Upper lobe of right lung (tissue), 1 donor: ENCODE data around the gene ATXN3L. TPM values are rescaled to one million over a fixed set of nuclear protein-coding genes. Genes with fewer than 3 reads are reported as not detected.

ENCODE experiments used
- ATAC-seq: fragments of 200-7000 bp; cut with Tn5 transposase; one replicate; pipeline ENCODE4 v1.9.1; 2020; ENCODE audit warnings: mild to moderate bottlenecking, moderate library complexity
- DNase-seq: peaks from one replicate; pipeline ENCODE4 v3.0.0-alpha.2; 2020
- H3K27ac ChIP-seq: fragments of 200-600 bp; one replicate; pipeline ENCODE4 v1.8.0; 2022
- H3K27me3 ChIP-seq: fragments of 200-600 bp; one replicate; pipeline ENCODE4 v1.8.0; 2022; ENCODE audit warnings: mild to moderate bottlenecking
- H3K36me3 ChIP-seq: fragments of 200-600 bp; one replicate; pipeline ENCODE4 v1.8.0; 2022
- H3K4me1 ChIP-seq: fragments of 200-600 bp; one replicate; pipeline ENCODE4 v1.8.0; 2022
- H3K4me3 ChIP-seq: fragments of 200-600 bp; one replicate; pipeline ENCODE4 v1.8.0; 2022; ENCODE audit warnings: mild to moderate bottlenecking
- H3K9me3 ChIP-seq: fragments of 200-600 bp; one replicate; pipeline ENCODE4 v1.8.0; 2022
- intact Hi-C: fragments of 100-400 bp; cut with DNase I; formaldehyde crosslinking; loops from one replicate; pipeline ENCODE4 v1.11.0; 2022
- total RNA-seq: library from RNA; stranded (reverse); fragmentation: NEBNext Ultra II Directional; extraction: Animal tissue kit (Norgen Biotek cat#: 25700); gene quantifications from one replicate; pipeline ENCODE4 v1.2.1, GENCODE V29; 2021
- TF ChIP-seq, protein P1 (sequence below): fragments of 200-600 bp; IDR thresholded peaks from one replicate; pipeline ENCODE4 v1.8.0; 2022; ENCODE audit warnings: antibody characterized with exemption
- donor health status: DM: no; HTN: yes; CAD: no; lungs with severe emphysema.

Gene ATXN3L
- total RNA-seq, 1 donor from 2014 or later, result not detected

GRCh38 chrX:13293700-13294099 lies 26.2 kb downstream of the ATXN3L start:
- intact Hi-C loops, result no loop called here
- Histone ChIP-seq H3K9me3 (no peaks in the 10 kb centered on the region), H3K27ac (no peak overlapping the region), H3K4me1 (no peaks in the 10 kb centered on the region), H3K36me3 (no peaks in the 10 kb centered on the region), H3K27me3 (no peaks in the 10 kb centered on the region), H3K4me3 (no peak overlapping the region)
- TF ChIP-seq, protein P1, sequence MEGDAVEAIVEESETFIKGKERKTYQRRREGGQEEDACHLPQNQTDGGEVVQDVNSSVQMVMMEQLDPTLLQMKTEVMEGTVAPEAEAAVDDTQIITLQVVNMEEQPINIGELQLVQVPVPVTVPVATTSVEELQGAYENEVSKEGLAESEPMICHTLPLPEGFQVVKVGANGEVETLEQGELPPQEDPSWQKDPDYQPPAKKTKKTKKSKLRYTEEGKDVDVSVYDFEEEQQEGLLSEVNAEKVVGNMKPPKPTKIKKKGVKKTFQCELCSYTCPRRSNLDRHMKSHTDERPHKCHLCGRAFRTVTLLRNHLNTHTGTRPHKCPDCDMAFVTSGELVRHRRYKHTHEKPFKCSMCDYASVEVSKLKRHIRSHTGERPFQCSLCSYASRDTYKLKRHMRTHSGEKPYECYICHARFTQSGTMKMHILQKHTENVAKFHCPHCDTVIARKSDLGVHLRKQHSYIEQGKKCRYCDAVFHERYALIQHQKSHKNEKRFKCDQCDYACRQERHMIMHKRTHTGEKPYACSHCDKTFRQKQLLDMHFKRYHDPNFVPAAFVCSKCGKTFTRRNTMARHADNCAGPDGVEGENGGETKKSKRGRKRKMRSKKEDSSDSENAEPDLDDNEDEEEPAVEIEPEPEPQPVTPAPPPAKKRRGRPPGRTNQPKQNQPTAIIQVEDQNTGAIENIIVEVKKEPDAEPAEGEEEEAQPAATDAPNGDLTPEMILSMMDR, result no peak
- no peak for ATAC-seq
- no peak for DNase-seq

DNA sequence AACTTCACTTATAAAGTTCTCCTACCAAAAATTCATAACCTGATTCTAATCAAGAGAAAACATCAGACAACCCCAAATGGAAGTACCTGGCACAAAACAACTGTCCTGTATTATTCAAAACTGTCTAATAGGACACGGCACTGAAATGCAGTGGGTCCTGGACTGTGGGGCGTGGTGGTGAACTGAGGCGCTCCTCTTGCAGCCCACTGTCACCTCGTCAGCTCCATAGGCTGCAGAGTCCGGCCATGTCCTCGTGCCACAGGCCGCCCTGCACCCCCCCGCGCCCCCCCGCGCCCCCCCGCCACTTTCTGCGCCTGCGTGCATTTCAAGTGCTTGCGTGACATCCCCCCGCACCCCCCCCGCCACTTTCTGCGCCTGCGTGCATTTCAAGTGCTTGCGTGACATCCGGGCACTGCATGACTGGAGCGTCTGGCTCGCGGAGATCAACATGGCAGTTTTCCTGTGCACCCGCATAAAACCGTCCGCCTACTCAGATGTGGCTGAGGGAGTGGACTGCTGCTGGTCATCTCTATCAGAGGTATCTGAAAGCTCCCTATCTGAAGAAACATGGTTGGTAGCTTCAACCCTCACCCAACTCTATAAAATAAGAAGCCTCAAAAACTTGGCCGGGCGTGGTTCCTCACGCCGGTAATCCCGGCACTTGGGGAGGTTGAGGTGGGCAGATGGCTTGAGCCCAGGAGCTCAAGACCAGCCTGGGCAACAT lies 28.8 kb downstream of the ATXN3L start:
- Histone ChIP-seq H3K4me3 (no peak overlapping the region), H3K36me3 (no peaks in the 10 kb centered on the region), H3K27me3 (no peaks in the 10 kb centered on the region), H3K9me3 (no peaks in the 10 kb centered on the region), H3K27ac (no peak overlapping the region), H3K4me1 (no peaks in the 10 kb centered on the region)
- TF ChIP-seq, protein P1, result no peak
- no peak for DNase-seq
- intact Hi-C loops, result no loop called here
- no peak for ATAC-seq

DNA sequence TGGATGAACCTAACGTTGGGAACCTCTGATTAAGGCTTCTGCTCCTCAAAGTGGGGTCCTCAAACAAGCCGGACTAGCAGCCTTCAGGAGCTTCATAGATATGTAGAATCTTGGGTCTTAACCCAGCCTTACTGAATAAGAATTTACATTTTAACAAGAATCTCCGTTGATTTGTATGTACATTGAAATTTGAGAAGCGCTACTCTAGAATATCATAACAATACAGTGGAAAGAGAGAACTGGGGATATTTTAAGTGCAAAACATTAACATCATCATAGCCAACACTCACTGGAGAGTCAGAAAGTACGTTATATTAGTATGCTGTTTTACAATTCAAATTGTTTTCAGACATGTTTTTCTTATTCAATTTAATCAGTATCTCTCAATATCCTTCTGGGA lies 31.2 kb downstream of the ATXN3L start:
- no peak overlapping the region for H3K4me3 ChIP-seq
- TF ChIP-seq, protein P1, result no peak
- H3K9me3 ChIP-seq, result no peaks in the 10 kb centered on the region
- intact Hi-C loops, result no loop called here
- no peak overlapping the region for H3K27ac ChIP-seq
- no peaks in the 10 kb centered on the region for H3K36me3 ChIP-seq
- H3K27me3 ChIP-seq, result no peaks in the 10 kb centered on the region
- ATAC-seq (no peak), DNase-seq (no peak)
- no peaks in the 10 kb centered on the region for H3K4me1 ChIP-seq

DNA sequence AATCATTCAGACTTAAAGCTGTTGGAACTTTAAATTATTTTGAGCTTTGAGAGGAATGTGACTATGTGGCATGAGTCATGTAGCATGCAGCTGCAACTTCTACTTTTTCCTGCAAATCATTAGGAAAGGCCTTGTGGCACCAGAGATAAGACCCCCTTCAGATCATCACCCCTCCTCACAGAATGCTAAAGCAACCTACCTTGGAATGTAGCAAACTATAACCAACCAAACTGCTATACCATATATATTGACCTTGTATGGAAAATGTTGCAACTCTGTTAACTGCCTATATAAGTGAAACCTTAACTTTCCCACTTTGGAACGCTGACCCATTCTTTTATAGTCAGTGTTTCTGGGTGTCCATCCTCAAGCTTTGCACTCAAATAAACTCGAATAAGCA lies 32.0 kb downstream of the ATXN3L start:
- no peak overlapping the region for H3K4me3 ChIP-seq
- H3K27ac ChIP-seq, result no peak overlapping the region
- H3K36me3 ChIP-seq, result no peaks in the 10 kb centered on the region
- intact Hi-C loops, result no loop called here
- no peaks in the 10 kb centered on the region for H3K27me3 ChIP-seq
- TF ChIP-seq, protein P1, result no peak
- no peak for ATAC-seq
- H3K9me3 ChIP-seq, result no peaks in the 10 kb centered on the region
- no peaks in the 10 kb centered on the region for H3K4me1 ChIP-seq
- DNase-seq, result no peak

DNA sequence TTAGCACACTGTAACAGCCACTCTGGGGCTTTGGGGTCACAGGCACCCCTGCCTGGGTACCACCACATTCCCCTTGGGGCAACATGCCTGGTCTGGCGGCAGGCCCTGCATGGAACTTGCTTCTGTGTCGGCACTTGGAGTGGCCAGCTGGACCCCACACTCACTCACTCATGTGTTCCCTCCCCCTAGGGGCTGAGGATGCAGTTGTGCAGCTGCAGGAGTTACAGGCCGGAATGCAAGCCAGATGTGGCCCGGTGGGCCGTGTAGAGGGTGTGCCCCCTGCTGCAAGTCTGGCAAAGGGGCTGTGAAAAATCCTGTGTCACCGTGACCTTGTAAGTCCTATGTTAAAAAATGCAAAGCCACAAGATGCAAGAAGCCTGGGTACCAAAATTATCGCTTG lies 34.2 kb downstream of the ATXN3L start:
- intact Hi-C loops, result no loop called here
- no peak for ATAC-seq
- TF ChIP-seq, protein P1, result no peak
- Histone ChIP-seq H3K9me3 (no peaks in the 10 kb centered on the region), H3K4me3 (no peak overlapping the region), H3K27ac (no peak overlapping the region), H3K36me3 (no peaks in the 10 kb centered on the region), H3K4me1 (no peaks in the 10 kb centered on the region), H3K27me3 (no peaks in the 10 kb centered on the region)
- DNase-seq, result no peak

DNA sequence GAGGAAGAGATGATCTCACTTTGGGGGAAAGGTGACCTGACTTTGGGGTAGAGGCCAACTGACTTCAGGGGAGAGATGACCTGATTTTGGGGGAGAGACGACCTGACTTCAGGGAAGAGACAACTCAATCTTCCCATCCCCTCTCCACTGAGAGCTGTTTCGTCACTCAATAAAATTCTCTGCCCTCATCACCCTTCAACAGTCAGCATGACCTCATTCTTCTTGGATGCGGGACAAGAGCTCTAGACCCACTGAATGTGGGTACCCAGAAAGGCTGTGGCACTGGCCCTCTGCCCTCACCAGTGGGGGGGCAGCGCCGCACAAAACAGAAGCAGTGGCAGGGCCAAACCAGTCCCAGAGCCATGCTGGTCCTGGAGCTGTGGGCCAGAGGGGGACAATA lies 34.6 kb downstream of the ATXN3L start:
- intact Hi-C loops, result no loop called here
- TF ChIP-seq, protein P1, result no peak
- Histone ChIP-seq H3K4me1 (no peaks in the 10 kb centered on the region), H3K27me3 (no peaks in the 10 kb centered on the region), H3K9me3 (no peaks in the 10 kb centered on the region), H3K27ac (no peak overlapping the region), H3K4me3 (no peak overlapping the region), H3K36me3 (no peaks in the 10 kb centered on the region)
- DNase-seq (no peak), ATAC-seq (no peak)
